Smooth muscle cell of the brain vasculature (primary cell): ENCODE data around the gene NFAT5.
"Not testable (repeated sequence)": the region's sequence is repeated elsewhere in the genome, so short reads cannot be mapped to it uniquely, and the experiment has no call there.

Source experiments
- DNase-seq: peaks from one replicate; pipeline ENCODE4 v3.0.0-alpha.2; 2012; ENCODE audit warnings: low read depth, low spot score

NFAT5 gene

GRCh38 chr16:69595127-69596036 is 29.6 kb downstream of the NFAT5 start:
- DNase-seq = no peak

DNA sequence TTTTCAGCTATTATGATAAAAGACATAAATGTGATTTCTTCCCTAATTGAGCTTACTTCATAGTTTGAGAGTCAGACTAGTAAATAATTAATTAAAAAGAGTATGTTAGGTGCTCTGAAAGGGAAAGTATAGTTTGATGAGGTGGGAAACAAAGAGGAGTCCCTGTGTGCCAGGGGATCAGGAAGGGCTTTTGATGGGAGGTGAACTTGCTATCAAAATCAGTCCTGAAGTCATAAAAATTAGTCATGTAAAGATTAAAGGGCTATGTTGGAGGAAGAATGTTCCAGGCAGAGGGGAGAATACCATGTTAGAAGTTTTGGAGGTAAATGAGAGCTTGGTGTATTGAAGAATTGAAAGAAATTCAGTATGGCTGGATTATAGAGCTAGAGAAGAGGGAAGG is 31.0 kb downstream of the NFAT5 start:
- no peak for DNase-seq

DNA sequence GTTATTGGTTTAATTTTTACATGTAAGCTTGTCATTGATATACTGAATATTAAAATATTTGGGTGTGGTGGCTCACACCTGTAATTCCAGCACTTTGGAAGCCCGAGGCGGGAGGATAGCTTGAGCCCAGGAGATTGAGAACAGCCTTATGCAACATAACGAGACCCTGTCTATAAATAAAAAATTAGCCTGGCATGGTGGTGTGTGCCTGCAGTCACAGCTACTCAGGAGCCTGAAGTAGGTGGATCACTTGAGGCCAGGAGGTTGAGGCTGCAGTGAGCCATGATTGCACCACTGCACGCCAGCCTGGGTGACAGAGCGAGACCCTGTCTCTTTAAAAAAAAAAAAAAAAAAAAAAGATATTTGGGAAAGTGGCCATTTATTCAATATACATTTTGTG is 32.3 kb downstream of the NFAT5 start:
- DNase-seq = no peak

GRCh38 chr16:69599731-69600130 is 34.0 kb downstream of the NFAT5 start:
- no peak for DNase-seq

DNA sequence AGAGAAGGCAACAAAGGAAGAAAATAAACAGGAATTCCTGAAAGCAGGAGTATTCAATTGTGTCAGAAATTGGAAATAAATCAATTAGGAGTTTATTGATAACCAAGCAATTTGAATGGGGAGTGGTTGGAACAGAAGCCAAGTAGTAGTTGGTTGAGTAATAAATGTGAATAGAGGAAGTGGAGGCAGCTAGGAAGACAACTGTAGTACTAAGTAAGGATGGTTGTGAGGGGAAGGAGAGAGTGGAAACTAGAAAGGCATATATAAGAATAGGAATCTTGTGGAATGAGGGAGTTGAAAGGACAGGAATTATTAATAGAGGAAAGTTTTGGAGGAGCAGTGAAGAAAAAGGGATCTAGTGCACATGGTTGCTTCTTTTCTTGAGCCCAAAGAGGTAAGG is 34.4 kb downstream of the NFAT5 start:
- no peak for DNase-seq

- no peak for DNase-seq
These were observed 35.5 kb downstream of the NFAT5 start for GRCh38 chr16:69601250-69601649.

GRCh38 chr16:69606985-69607384 is 41.2 kb downstream of the NFAT5 start:
- no peak for DNase-seq

DNA sequence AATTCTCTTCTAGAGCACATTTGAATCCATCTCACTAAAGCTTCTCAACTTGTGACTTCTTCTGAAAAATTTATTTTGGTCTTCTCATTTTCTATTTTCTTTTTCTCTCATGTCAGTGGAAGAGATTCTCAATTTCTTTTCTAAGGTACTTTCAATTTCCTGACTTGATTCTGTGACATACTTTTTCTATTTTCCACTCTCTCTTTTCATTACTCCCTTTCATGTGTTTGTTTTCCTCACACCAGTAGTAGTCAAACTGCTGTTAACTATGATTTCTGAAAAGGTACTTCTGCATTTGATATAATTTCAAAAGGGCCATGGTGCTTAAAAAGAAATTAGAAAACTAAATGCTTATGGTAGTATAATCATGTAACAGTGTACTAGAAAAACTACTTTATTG is 41.9 kb downstream of the NFAT5 start:
- no peak for DNase-seq

DNA sequence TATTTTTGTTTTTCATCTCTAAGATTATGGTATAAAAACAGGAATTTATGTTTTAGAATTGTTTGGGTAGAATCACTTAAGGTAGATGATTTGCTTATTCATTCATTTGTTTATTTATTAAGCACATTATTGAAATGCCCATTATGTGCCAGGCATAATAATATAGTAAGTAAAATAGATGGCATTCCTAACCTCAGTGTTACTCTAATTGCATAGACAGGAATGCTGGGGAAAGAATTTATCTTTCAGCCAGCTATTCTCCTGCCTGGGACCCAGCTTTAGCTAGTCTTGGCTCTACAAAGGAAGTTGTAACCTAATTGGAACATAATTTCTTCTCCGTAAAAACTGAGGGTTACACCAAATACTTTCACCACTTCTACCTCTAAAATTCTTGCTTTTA is 44.6 kb downstream of the NFAT5 start:
- no peak for DNase-seq

GRCh38 chr16:69611103-69611640 is 45.4 kb downstream of the NFAT5 start:
- DNase-seq = no peak

GRCh38 chr16:69613378-69614154 is 47.8 kb downstream of the NFAT5 start:
- DNase-seq = no peak

GRCh38 chr16:69615528-69615927 is 49.8 kb downstream of the NFAT5 start:
- no peak for DNase-seq

- no peak for DNase-seq
These were observed 50.3 kb downstream of the NFAT5 start for GRCh38 chr16:69616082-69616481.

DNA sequence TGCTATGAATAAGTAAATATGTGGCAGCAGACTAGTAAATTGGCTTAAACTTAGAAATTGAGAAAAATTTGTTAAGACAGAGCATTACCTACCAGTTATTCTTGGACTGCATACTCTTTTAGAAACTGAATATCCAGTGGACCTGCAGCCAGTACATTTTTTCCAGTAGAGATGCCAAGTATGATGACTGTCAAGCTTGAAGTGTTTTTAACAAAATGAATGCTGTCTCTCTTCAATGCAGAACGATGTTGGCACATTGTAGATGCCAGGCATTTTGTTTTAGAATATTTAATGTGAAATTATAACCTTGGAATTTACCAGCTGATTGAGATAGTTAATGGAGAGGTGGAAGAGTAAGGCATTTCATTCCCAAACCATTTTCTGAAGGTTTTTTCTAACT is 52.5 kb downstream of the NFAT5 start:
- no peak for DNase-seq

GRCh38 chr16:69618721-69619120 is 53.0 kb downstream of the NFAT5 start:
- DNase-seq = no peak

- DNase-seq = no peak
These were observed 53.7 kb downstream of the NFAT5 start for GRCh38 chr16:69619514-69619913.

DNA sequence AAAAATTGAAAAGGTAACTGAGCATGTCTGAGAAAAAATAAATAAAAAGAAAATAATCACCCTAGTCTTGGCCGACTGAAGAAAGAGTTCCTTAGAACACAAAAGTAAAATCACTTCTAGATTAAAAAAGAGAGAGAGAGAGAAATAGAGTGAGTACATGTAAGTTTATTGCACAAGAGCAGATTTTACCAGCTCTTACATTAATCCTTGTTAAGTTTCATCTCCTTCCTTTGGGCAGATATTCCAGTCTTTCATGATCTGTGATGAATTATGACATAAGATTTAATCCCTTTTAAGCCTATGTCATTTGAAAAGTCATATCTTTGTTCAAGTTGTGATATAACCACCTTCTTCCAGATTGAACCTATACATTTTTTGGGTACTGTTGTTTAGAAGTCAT is 54.8 kb downstream of the NFAT5 start:
- DNase-seq = no peak

- DNase-seq = no peak
These were observed 55.5 kb downstream of the NFAT5 start for GRCh38 chr16:69621225-69621624.

GRCh38 chr16:69626256-69626655 is 60.5 kb downstream of the NFAT5 start:
- DNase-seq = no peak

DNA sequence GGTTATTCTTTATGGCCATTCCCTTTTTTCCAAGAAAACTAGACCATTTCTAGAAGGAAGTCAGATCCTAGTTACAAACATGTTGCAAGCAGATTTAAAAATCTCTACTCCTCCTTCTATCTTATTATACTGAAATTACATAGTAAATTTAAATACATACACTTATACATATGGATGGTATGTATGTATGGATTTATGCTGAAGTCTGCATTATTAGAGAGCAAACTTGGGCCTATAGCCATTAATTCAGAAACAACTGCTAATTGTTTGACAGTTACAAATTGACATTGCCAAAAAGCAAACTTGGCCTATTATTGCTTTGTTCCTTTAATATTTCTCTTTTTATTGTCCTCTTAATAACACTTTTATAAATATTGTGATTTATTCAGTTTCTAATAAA is 67.1 kb downstream of the NFAT5 start:
- no peak for DNase-seq

DNA sequence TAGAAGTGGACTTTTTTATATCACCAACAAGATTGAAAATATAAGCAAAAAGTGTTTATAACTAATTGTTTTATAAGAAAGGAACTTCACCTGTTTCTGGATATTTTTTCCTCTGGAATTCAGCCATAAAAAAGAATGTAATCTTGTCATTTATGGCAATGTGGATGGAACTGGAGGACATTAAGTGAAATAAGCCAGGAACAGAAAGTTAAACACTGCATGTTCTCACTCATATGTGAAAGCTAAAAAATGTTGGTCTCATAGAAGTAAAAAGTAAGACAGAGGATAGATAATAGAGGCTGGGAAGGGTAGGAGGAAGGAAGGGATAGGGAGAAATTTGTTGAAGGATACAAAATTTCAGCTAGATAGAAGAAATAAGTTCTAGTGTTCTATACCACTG is 67.6 kb downstream of the NFAT5 start:
- no peak for DNase-seq

DNA sequence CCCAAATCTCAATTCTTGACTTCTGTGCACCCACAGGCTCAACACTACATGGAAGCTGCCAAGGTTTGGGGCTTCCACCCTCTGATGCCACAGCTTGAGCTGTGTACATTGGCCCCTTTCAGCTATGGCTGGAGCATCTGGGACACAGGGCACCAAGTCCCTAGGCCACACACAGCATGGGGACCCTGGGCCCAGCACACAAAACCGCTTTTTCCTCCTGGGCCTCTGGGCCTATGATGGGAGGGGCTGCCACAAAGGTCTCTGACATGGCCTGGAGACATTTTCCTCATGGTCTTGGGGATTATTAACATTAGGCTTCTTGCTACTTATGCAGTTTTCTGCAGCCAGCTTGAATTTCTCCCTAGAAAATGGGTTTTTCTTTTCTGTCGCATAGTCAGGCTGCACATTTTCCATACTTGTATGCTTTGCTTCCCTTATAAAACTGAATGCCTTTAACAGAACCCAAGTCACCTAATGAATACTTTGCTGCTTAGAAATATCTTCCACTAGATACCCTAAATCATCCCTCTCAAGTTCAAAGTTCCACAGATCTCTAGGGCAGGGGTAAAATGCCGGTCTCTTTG is 70.9 kb downstream of the NFAT5 start:
- DNase-seq = not testable (repeated sequence)
